ENCODE results near the gene PPTC7.

Gene PPTC7, protein sequence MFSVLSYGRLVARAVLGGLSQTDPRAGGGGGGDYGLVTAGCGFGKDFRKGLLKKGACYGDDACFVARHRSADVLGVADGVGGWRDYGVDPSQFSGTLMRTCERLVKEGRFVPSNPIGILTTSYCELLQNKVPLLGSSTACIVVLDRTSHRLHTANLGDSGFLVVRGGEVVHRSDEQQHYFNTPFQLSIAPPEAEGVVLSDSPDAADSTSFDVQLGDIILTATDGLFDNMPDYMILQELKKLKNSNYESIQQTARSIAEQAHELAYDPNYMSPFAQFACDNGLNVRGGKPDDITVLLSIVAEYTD

DNA sequence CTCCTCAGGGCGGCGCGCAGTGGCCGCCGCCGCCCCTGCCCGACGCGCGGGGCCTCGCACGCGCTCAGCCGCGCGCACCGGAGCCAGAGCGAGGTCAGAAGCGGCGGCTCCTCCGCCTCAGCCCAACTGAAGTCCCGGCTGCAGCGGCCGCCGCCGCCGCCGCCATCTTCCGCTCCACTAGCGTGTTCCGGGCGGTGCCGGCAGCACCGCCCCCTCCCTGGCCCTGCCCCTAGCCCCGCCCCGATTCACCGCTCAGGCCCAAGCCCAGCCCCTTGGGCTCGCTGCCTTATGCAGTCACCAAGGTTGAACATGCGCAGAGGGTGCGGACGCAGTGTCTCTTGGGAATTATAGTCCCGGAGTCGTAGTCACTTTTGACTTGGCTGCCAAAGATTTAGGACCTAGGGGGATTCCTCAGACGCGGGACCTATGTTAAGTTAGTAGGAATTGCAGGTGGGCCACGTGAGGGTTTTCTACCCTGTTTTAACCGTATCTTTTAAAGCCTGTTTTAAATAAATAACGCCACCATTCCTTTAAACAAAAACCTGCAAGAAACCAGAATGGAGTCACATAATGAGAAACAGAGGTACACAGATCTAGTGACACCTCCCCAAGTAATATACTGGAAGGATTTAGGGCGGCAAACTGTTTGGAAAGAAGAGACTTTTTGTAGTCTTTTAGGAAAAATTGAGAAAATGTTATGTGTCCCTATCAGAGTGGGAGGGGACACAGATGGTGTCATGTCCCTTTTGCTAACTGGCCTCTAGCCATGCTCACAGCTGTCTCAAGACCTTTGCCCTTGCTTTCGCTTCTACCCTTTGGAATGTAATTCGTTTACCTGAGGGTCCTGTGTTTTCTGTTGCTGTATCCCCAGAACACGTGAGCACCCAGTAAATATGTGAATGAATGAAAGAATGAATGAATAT, at the start of gene PPTC7:
Gene PPTC7 (minus strand): TSS at position 182 of the 923 bp plus-strand sequence. CDS start 287 bp downstream, outside the sequence.
- peak within 1 kb of the TSS; percentile 74 for H3K4me3 ChIP-seq (ENCODE audit: low read depth, low read length)
- TF ChIP-seq, protein P1, sequence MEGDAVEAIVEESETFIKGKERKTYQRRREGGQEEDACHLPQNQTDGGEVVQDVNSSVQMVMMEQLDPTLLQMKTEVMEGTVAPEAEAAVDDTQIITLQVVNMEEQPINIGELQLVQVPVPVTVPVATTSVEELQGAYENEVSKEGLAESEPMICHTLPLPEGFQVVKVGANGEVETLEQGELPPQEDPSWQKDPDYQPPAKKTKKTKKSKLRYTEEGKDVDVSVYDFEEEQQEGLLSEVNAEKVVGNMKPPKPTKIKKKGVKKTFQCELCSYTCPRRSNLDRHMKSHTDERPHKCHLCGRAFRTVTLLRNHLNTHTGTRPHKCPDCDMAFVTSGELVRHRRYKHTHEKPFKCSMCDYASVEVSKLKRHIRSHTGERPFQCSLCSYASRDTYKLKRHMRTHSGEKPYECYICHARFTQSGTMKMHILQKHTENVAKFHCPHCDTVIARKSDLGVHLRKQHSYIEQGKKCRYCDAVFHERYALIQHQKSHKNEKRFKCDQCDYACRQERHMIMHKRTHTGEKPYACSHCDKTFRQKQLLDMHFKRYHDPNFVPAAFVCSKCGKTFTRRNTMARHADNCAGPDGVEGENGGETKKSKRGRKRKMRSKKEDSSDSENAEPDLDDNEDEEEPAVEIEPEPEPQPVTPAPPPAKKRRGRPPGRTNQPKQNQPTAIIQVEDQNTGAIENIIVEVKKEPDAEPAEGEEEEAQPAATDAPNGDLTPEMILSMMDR (IDR thresholded peaks at IDR 0.05; ENCODE audit: low read depth, low read length) = no peak

DNA sequence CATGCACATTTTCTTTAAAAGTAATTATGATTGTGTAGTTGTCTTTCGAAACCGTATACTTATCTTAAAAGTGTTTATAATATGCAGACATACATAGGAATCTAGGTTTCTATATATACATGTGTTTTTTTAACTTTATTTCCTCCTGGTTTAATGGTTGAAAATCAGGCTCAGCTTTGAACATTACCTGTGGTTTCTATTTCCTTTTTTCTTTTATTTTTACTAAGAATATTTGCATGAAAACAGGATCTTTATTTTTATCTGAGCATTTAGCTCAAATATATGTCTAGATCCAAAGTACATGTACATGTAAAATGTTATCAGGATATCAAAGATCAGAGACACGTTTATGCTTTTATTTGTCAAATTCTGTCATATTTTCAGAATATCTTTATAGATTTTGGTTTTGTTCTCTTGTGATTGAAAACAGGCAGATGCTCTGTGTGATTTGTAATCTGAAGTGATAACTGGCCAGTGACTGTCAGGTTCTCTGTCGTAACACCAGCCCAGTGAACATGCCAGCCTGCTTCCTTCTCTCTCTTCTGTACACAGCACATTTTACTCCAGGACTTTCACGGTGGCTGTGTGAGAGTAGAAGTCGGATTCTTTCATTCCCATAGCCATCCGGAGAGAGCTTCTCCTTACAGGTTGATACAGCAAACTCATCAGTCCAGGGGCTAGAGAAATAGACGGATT, 44.5 kb upstream of the PPTC7 start:
- H3K4me3 ChIP-seq (ENCODE audit: low read depth, low read length) = no peak overlapping the region
- TF ChIP-seq, protein P1 (IDR thresholded peaks at IDR 0.05; ENCODE audit: low read depth, low read length) = no peak

DNA sequence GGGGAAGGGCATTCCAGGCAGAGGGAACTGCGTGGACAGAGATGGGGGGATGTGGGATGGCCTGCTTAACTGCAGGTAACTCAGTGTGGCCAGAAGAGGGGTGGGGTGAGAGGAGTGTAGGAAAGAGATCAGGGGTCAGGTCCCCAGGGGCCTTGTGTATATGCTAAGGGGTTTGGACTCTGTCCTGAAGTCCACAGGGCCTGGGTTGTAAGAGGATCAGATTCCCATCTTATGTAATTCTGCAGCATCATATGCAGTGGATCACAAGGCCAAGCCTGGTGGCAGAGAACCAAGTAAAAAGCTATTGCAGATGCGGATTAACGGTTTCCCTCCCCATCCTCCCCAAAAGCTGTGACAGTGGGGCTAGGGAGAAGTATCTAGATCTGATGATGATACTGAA, 39.5 kb upstream of the PPTC7 start:
- H3K4me3 ChIP-seq (ENCODE audit: low read depth, low read length) = no peak overlapping the region
- TF ChIP-seq, protein P1 (IDR thresholded peaks at IDR 0.05; ENCODE audit: low read depth, low read length) = no peak

DNA sequence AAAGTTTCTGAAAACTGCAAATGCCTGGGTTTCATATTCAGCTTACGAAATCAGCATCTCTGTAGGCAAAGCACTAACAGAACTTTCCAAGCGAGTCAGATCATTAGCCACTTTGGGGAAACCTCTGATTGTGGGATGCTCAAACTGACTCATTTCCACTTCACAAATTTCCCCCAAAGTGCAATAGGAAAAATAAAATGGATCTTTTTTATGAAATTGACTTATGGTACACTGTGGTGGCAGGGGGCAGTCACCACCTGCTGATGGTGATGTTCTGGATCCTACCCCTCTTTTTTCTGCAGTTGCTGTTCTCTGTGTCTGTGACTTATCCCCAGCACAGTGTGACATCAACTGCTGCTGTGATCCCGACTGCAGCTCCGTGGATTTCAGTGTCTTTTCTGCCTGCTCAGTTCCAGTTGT, 36.4 kb upstream of the PPTC7 start:
- no peak overlapping the region for H3K4me3 ChIP-seq (ENCODE audit: low read depth, low read length)
- TF ChIP-seq, protein P1 (IDR thresholded peaks at IDR 0.05; ENCODE audit: low read depth, low read length) = no peak

DNA sequence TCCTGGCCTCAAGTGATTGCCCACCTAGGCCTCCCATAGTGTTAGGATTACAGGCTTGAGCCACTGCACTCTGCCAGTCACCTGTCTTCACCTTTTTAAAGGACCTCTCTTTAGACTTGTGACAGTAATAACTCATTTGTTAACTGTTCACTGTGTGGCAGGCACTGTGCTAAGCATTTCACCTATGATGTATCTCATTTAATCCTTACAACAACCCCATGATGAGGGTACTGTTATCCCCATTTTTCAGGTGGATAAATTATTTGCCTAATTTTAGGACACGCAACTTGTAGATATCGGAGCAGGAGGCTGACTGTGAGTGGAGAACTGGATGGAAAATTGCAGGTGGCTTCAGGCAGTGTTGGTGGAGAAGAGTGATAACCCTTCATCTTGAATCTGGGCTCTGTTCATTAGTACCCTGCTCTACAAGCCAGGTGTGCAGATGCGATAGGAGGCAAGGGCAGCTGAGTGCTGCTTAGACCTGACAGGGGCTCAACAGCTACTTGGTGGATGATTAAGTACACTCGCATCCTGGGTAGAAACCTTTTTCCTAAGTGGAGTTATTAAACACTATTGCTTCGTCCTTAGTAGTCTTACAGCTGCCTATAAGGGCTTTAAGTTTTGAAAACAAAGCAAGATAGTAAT, 33.5 kb upstream of the PPTC7 start:
- H3K4me3 ChIP-seq (ENCODE audit: low read depth, low read length) = no peak overlapping the region
- TF ChIP-seq, protein P1 (IDR thresholded peaks at IDR 0.05; ENCODE audit: low read depth, low read length) = no peak

DNA sequence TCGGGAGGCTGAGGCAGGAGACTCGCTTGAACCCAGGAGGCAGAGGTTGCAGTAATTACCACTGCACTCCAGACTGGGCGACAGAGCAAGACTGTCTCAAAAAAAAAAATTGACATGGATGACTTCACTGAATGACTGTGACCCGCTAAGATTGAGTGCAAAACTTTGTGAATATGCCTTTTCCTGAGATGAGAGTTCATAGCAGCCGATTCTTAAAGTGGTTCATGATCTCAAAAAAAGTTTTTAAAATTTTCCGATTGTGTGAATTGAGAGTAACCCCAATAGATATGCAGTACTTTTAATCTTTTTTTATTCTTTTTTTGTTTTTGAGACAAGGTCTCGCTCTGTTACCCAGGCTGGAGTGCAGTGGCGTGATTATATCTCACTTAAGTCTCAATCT, 32.1 kb upstream of the PPTC7 start:
- H3K4me3 ChIP-seq (ENCODE audit: low read depth, low read length) = no peak overlapping the region
- TF ChIP-seq, protein P1 (IDR thresholded peaks at IDR 0.05; ENCODE audit: low read depth, low read length) = no peak
